A549 (cell line): ENCODE data around the gene CDK17. TPM values are rescaled to one million over a fixed set of nuclear protein-coding genes. Genes with fewer than 3 reads are reported as not detected.

Source experiments
- ATAC-seq, 2 experiments: fragments of 200-7000 bp in 1 of 2; fragments of >200 bp in 1 of 2; cut with Nextera tagmentation in 1 of 2; cut with Tn5 transposase in 1 of 2; 3 replicates each; pipeline versions ENCODE4 v1.8.0 to v1.9.1; 2018 to 2020; ENCODE audit warnings: mild to moderate bottlenecking in 1 of 2, moderate library complexity in 1 of 2
- CTCF ChIA-PET: fragments of 300-600 bp; sonication (Branson Sonifier 250); formaldehyde crosslinking; extraction: SDS; loops from one replicate; lab custom pipeline; 2021; ENCODE audit warnings: antibody characterized with exemption, inconsistent platforms; lab: Yijun Ruan, JAX
- POLR2A ChIA-PET: fragments of 350-600 bp; formaldehyde crosslinking; extraction: SDS; loops from one replicate; lab custom pipeline; 2021; ENCODE audit warnings: antibody characterized with exemption, inconsistent platforms; lab: Yijun Ruan, JAX
- DNase-seq, 2 experiments: peaks; one replicate each; pipeline versions ENCODE4 v3.0.0 to v3.0.0-alpha.2; 2011 to 2016; ENCODE audit warnings: low read depth in 1 of 2, low spot score in 1 of 2
- FAIRE-seq: peaks from 2 replicates; lab custom pipeline; 2011; peaks lifted over from hg19 to GRCh38; lab: Jason Lieb, UNC
- H3K27ac ChIP-seq, 2 experiments: fragments of >200 bp; sonication (Bioruptor Twin); formaldehyde crosslinking; 3 replicates each; pipeline ENCODE4 v1.5.1; 2016 to 2017
- H3K4me1 ChIP-seq: fragments of >200 bp; sonication (Bioruptor Twin); formaldehyde crosslinking; 3 replicates; pipeline ENCODE4 v1.6.1; 2016
- H3K4me2 ChIP-seq: fragments of >200 bp; sonication (Bioruptor Twin); formaldehyde crosslinking; 3 replicates; pipeline ENCODE4 v1.6.1; 2016
- H3K4me3 ChIP-seq: fragments of >200 bp; sonication (Bioruptor Twin); formaldehyde crosslinking; 3 replicates; pipeline ENCODE4 v1.5.1; 2016
- H3K9me3 ChIP-seq: fragments of >200 bp; sonication (Bioruptor Twin); formaldehyde crosslinking; 3 replicates; pipeline ENCODE4 v1.6.1; 2016
- CBX2 ChIP-seq: fragments of 200-600 bp; sonication (generic); IDR thresholded peaks from 2 replicates; pipeline ENCODE4 v1.6.1; 2016; ENCODE audit warnings: low read depth, mild to moderate bottlenecking, borderline replicate concordance
- CHD4 ChIP-seq: fragments of 200-600 bp; sonication (generic); IDR thresholded peaks from 2 replicates; pipeline ENCODE4 v1.6.1; 2016; ENCODE audit warnings: antibody characterized with exemption, mild to moderate bottlenecking, borderline replicate concordance
- EHMT2 ChIP-seq: fragments of 200-600 bp; sonication (generic); IDR thresholded peaks from 2 replicates; pipeline ENCODE4 v1.6.1; 2016; ENCODE audit warnings: antibody characterized with exemption, low read depth, mild to moderate bottlenecking, moderate library complexity
- EP300 ChIP-seq, 2 experiments: fragments of >200 bp; sonication (Bioruptor Twin); formaldehyde crosslinking; IDR thresholded peaks; 2 replicates in 1 of 2; 3 replicates in 1 of 2; pipeline ENCODE4 v1.6.1; 2016 to 2017
- ESRRA ChIP-seq: fragments of 150-350 bp; IDR thresholded peaks from 2 replicates; pipeline ENCODE4 v1.6.1; 2014; ENCODE audit warnings: mild to moderate bottlenecking, low read length, borderline replicate concordance
- HEYL ChIP-seq: fragments of 250-450 bp; sonication (Bioruptor Pico); IDR thresholded peaks from 2 replicates; pipeline ENCODE4 v1.8.0; 2021; ENCODE audit warnings: mild to moderate bottlenecking, moderate library complexity
- JUNB ChIP-seq: fragments of >200 bp; sonication (Bioruptor Twin); formaldehyde crosslinking; IDR thresholded peaks from 2 replicates; pipeline ENCODE4 v1.6.1; 2016
- KDM5A ChIP-seq: fragments of 200-600 bp; sonication (generic); IDR thresholded peaks from 2 replicates; pipeline ENCODE4 v1.6.1; 2016; ENCODE audit warnings: antibody characterized with exemption, mild to moderate bottlenecking
- MAFK ChIP-seq: fragments of 450-650 bp; IDR thresholded peaks from 2 replicates; pipeline ENCODE4 v1.6.1; 2014; ENCODE audit not compliant: partially characterized antibody
- MAZ ChIP-seq: fragments of 150-350 bp; IDR thresholded peaks from 2 replicates; pipeline ENCODE4 v1.6.1; 2014; ENCODE audit warnings: antibody characterized with exemption, low read depth, low read length, borderline replicate concordance
- POLR2A ChIP-seq: IDR thresholded peaks from 2 replicates; pipeline ENCODE4 v1.6.1; 2012; ENCODE audit warnings: mild to moderate bottlenecking, low read length
- POLR2AphosphoS2 ChIP-seq: conservative IDR thresholded peaks from 2 replicates; pipeline ENCODE4 v1.6.1; 2012; ENCODE audit warnings: low read length, improper control_type of control experiment, inconsistent platforms
- RCOR1 ChIP-seq: fragments of 150-350 bp; IDR thresholded peaks from 2 replicates; pipeline ENCODE4 v1.6.1; 2014; ENCODE audit warnings: antibody characterized with exemption, low read length, low read depth
- SREBF2 ChIP-seq: fragments of 450-650 bp; IDR thresholded peaks from 2 replicates; pipeline ENCODE4 v1.6.1; 2014; ENCODE audit warnings: mild to moderate bottlenecking, moderate library complexity
- TFCP2L1 ChIP-seq: fragments of 250-450 bp; sonication (Bioruptor Pico); IDR thresholded peaks from 2 replicates; pipeline ENCODE4 v1.5.0; 2021; ENCODE audit warnings: mild to moderate bottlenecking
- ZFP36 ChIP-seq: fragments of 450-650 bp; IDR thresholded peaks from 2 replicates; pipeline ENCODE4 v1.6.1; 2014; ENCODE audit warnings: borderline replicate concordance; ENCODE audit not compliant: partially characterized antibody
- ZNF302 ChIP-seq: fragments of 250-450 bp; sonication (Bioruptor Pico); IDR thresholded peaks from 2 replicates; pipeline ENCODE4 v1.9.0; 2021; ENCODE audit warnings: inconsistent platforms, mild to moderate bottlenecking, moderate library complexity
- ZSCAN20 ChIP-seq: fragments of 250-450 bp; sonication (Bioruptor Pico); IDR thresholded peaks from 2 replicates; pipeline ENCODE4 v1.8.0; 2022; ENCODE audit warnings: mild to moderate bottlenecking, moderate library complexity
- WGBS: methylation state at CpG from one replicate; pipeline ENCODE4 v1.1.6; 2017; ENCODE audit errors: missing lambda C conversion rate; 5-methylcytosine and 5-hydroxymethylcytosine counted together
- polyA plus RNA-seq, 4 experiments: library from polyadenylated mRNA; depleted of rRNA in 3 of 4; stranded (reverse); fragments of >200 nt; fragmentation: RNase III in 1 of 4; extraction: RNeasy Plus Mini Kit Qiagen cat#74134 plus additional on column Dnase treatment in 1 of 4; gene quantifications; 2 replicates in 3 of 4; 3 replicates in 1 of 4; pipeline ENCODE4 v1.2.3, GENCODE V29; 2011 to 2017
- TF ChIP-seq, protein P1 (sequence below): fragments of 450-650 bp; IDR thresholded peaks from 2 replicates; pipeline ENCODE4 v1.6.1; 2014; ENCODE audit warnings: antibody characterized with exemption
- TF ChIP-seq, protein P2 (sequence below): fragments of >200 bp; sonication (Bioruptor Twin); formaldehyde crosslinking; IDR thresholded peaks from 3 replicates; pipeline ENCODE4 v1.5.1; 2016
- TF ChIP-seq, protein P3 (sequence below): IDR thresholded peaks from 2 replicates; pipeline ENCODE4 v1.6.1; 2012; ENCODE audit warnings: low read depth, borderline replicate concordance
- TF ChIP-seq, protein P4 (sequence below): IDR thresholded peaks from 2 replicates; pipeline ENCODE4 v1.6.1; 2012
- TF ChIP-seq, protein P5 (sequence below): fragments of 200-600 bp; sonication (generic); IDR thresholded peaks from 2 replicates; pipeline ENCODE4 v1.6.1; 2016; ENCODE audit warnings: antibody characterized with exemption, mild to moderate bottlenecking, moderate library complexity
- TF ChIP-seq, protein P6 (sequence below): fragments of 250-450 bp; sonication (Bioruptor Pico); IDR thresholded peaks from 2 replicates; pipeline ENCODE4 v1.5.0; 2021; ENCODE audit warnings: mild to moderate bottlenecking, moderate library complexity, borderline replicate concordance

The CDK17 gene
- polyA plus RNA-seq, 2 of the 4 experiments (the other 2 are of a cell fraction): 11.4 to 43.5 TPM

DNA sequence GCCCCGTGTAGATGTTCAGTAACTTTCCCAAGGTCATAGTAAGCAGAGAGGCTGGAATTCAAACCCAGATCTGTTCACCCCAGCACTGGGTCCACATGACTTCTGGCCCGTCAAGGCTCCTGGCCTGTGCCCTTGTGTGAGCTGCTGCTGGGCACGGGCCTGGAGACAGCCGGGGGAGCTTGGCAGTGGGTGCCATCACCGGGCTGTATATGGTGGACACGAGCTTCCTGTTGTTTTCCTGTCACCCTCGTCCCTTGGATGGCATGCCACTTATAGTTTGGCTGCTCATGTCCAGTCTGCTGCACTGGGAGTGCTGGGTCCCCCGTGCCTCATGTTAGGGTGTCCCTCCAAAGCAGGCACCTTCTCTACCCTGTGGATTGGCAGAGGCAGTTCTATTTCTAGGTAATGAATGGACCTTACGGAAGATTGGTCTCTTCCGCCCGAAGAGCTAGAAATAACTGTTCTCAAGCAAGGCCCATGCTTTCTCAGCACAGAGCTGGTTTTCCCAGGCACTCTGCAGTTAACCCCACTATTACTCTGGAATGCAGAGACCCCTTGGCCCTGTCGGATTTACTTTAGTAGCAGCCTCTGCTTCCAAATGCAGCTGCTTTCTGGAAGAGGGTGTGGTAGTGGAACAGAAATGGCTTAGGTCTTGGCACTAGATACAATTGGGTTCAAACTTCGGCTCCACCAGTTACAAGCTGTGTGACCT is 161.7 kb downstream of the CDK17 start (continued):
- TF ChIP-seq, protein P1, sequence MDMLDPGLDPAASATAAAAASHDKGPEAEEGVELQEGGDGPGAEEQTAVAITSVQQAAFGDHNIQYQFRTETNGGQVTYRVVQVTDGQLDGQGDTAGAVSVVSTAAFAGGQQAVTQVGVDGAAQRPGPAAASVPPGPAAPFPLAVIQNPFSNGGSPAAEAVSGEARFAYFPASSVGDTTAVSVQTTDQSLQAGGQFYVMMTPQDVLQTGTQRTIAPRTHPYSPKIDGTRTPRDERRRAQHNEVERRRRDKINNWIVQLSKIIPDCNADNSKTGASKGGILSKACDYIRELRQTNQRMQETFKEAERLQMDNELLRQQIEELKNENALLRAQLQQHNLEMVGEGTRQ: no peak
- no peak for TF ChIP-seq CBX2
- TF ChIP-seq, all 56 proteins: peak for 0

DNA sequence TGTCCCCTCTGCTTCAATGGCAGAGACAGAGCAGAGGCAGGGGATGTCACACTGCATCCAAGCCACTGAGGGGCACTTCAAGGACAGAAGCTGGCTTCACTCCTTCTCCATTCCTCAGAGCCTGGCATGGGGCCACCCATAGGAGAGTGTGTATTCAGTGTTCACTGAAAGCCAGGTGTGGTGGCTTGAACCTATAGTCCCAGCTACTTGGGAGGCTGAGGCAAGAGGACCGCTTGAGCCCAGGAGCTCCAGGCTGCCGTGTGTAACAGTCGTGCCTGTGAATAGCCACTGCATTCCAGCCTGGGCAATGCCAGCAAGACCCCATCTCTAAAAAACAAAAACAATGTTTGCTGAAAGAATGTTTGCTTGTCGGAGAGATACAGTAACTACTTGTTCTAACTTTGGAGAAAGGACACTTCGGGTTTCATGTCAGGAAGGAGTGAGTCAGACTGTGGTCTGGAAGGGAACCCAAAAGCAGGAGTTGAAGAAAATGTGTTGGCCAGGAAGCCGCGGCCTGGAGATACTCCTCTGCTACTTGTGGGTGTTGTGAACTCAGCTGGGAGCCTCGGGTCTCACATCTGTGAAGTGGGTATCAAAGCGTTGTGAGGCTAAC is 162.7 kb downstream of the CDK17 start:
- Histone ChIP-seq H3K4me2 (no peak overlapping the region), H3K4me1 (peaks cover 7% of the 10 kb centered on the region), H3K9me3 (no peaks in the 10 kb centered on the region), H3K4me3 (no peak overlapping the region), H3K27ac (no peak overlapping the region)
- TF ChIP-seq MAZ (no peak), MAFK (no peak), POLR2A (no peak), POLR2AphosphoS2 (no peak), ZFP36 (no peak), EP300 (IDR thresholded peaks at IDR 0.05) (no peak), TFCP2L1 (CRISPR knock-in tag) (no peak), ESRRA (no peak)
- TF ChIP-seq, protein P2, sequence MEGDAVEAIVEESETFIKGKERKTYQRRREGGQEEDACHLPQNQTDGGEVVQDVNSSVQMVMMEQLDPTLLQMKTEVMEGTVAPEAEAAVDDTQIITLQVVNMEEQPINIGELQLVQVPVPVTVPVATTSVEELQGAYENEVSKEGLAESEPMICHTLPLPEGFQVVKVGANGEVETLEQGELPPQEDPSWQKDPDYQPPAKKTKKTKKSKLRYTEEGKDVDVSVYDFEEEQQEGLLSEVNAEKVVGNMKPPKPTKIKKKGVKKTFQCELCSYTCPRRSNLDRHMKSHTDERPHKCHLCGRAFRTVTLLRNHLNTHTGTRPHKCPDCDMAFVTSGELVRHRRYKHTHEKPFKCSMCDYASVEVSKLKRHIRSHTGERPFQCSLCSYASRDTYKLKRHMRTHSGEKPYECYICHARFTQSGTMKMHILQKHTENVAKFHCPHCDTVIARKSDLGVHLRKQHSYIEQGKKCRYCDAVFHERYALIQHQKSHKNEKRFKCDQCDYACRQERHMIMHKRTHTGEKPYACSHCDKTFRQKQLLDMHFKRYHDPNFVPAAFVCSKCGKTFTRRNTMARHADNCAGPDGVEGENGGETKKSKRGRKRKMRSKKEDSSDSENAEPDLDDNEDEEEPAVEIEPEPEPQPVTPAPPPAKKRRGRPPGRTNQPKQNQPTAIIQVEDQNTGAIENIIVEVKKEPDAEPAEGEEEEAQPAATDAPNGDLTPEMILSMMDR: no peak
- TF ChIP-seq, protein P3, sequence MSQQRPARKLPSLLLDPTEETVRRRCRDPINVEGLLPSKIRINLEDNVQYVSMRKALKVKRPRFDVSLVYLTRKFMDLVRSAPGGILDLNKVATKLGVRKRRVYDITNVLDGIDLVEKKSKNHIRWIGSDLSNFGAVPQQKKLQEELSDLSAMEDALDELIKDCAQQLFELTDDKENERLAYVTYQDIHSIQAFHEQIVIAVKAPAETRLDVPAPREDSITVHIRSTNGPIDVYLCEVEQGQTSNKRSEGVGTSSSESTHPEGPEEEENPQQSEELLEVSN: no peak
- ChIA-PET POLR2A (no interaction called here), CTCF (interaction anchor here (0.5 kb wide), 1 partner anchor 162 kb away, joined by 3 read pairs; no protein-coding TSS in a partner anchor)
- FAIRE-seq (no peak), DNase-seq (no peak), ATAC-seq (no peak)
- 84% methylated on average over 9 of the region's 9 CpGs for WGBS

DNA sequence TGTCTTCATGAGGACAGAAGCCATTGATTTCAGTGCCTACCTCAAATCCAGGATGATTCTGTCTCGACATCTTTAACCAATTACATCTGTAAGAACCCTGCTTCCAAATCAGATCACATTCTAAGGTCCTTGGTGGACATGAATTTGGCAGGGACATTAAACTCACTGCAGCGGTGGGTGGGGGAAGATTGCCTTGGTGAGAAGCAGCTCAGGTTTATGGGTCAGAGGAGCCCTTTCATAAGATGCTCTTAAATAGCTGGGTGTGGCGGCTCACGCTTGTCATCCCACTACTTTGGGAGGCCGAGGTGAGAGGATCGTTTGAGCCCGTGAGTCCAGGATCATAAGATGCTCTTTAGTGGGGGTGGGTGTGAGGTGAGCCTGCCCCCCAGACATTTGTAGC is 163.2 kb downstream of the CDK17 start:
- Histone ChIP-seq H3K4me1 (peaks cover 7% of the 10 kb centered on the region), H3K4me2 (no peak overlapping the region)
- 95% methylated on average over 7 of the region's 7 CpGs for WGBS
- ChIA-PET CTCF (interaction anchor here (0.5 kb wide), 1 partner anchor 161 kb away, joined by 3 read pairs; no protein-coding TSS in a partner anchor), POLR2A (no interaction called here)
- FAIRE-seq (no peak), DNase-seq (no peak)
- no peak for TF ChIP-seq POLR2AphosphoS2
- TF ChIP-seq, protein P3: no peak
- no peak for TF ChIP-seq RCOR1
- TF ChIP-seq ZNF302 (CRISPR knock-in tag): no peak
- TF ChIP-seq, protein P4, sequence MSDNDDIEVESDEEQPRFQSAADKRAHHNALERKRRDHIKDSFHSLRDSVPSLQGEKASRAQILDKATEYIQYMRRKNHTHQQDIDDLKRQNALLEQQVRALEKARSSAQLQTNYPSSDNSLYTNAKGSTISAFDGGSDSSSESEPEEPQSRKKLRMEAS: no peak
- TF ChIP-seq CHD4: no peak
- TF ChIP-seq KDM5A: no peak
- TF ChIP-seq SREBF2: no peak
- TF ChIP-seq JUNB: no peak
- TF ChIP-seq, protein P5, sequence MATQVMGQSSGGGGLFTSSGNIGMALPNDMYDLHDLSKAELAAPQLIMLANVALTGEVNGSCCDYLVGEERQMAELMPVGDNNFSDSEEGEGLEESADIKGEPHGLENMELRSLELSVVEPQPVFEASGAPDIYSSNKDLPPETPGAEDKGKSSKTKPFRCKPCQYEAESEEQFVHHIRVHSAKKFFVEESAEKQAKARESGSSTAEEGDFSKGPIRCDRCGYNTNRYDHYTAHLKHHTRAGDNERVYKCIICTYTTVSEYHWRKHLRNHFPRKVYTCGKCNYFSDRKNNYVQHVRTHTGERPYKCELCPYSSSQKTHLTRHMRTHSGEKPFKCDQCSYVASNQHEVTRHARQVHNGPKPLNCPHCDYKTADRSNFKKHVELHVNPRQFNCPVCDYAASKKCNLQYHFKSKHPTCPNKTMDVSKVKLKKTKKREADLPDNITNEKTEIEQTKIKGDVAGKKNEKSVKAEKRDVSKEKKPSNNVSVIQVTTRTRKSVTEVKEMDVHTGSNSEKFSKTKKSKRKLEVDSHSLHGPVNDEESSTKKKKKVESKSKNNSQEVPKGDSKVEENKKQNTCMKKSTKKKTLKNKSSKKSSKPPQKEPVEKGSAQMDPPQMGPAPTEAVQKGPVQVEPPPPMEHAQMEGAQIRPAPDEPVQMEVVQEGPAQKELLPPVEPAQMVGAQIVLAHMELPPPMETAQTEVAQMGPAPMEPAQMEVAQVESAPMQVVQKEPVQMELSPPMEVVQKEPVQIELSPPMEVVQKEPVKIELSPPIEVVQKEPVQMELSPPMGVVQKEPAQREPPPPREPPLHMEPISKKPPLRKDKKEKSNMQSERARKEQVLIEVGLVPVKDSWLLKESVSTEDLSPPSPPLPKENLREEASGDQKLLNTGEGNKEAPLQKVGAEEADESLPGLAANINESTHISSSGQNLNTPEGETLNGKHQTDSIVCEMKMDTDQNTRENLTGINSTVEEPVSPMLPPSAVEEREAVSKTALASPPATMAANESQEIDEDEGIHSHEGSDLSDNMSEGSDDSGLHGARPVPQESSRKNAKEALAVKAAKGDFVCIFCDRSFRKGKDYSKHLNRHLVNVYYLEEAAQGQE: no peak
- no peak for TF ChIP-seq EP300 (IDR thresholded peaks at IDR 0.05)
- no peak for TF ChIP-seq ZSCAN20 (CRISPR knock-in tag)
- no peak for TF ChIP-seq EHMT2
- TF ChIP-seq HEYL (CRISPR knock-in tag): no peak
- TF ChIP-seq, protein P6, sequence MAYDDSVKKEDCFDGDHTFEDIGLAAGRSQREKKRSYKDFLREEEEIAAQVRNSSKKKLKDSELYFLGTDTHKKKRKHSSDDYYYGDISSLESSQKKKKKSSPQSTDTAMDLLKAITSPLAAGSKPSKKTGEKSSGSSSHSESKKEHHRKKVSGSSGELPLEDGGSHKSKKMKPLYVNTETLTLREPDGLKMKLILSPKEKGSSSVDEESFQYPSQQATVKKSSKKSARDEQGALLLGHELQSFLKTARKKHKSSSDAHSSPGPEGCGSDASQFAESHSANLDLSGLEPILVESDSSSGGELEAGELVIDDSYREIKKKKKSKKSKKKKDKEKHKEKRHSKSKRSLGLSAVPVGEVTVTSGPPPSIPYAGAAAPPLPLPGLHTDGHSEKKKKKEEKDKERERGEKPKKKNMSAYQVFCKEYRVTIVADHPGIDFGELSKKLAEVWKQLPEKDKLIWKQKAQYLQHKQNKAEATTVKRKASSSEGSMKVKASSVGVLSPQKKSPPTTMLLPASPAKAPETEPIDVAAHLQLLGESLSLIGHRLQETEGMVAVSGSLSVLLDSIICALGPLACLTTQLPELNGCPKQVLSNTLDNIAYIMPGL (CRISPR knock-in tag): no peak
- TF ChIP-seq MAFK: no peak
- TF ChIP-seq, all 56 proteins: peak for 0
- no peak overlapping the region for H3K4me3 ChIP-seq
- ATAC-seq: no peak
- H3K27ac ChIP-seq: no peak overlapping the region
- no peaks in the 10 kb centered on the region for H3K9me3 ChIP-seq
